Panc1 (cell line): Measurements from ENCODE around the gene CMIP.
A peak's percentile ranks its signal among the peaks of the same experiment; 100 is the strongest.

ENCODE experiments used
- CTCF ChIP-seq: fragments of 450-650 bp; IDR thresholded peaks from 2 replicates; pipeline ENCODE4 v1.5.1; 2017; ENCODE audit warnings: mild to moderate bottlenecking
- POLR2AphosphoS5 ChIP-seq: IDR thresholded peaks from 2 replicates; pipeline ENCODE4 v1.6.1; 2012; ENCODE audit warnings: mild to moderate bottlenecking, low read depth, low read length, moderate library complexity
- TCF7L2 ChIP-seq: IDR thresholded peaks from 2 replicates; pipeline ENCODE4 v1.6.1; 2011; ENCODE audit warnings: mild to moderate bottlenecking, low read depth, low read length, inconsistent platforms
- TF ChIP-seq, protein P1 (sequence below), 2 experiments: IDR thresholded peaks; 2 replicates each; pipeline ENCODE4 v1.6.1; 2011 to 2012; ENCODE audit warnings: low read depth in 2 of 2, control low read depth in 1 of 2, low read length in 1 of 2, mild to moderate bottlenecking in 1 of 2, moderate library complexity in 1 of 2; ENCODE audit not compliant: insufficient read depth in 1 of 2

DNA sequence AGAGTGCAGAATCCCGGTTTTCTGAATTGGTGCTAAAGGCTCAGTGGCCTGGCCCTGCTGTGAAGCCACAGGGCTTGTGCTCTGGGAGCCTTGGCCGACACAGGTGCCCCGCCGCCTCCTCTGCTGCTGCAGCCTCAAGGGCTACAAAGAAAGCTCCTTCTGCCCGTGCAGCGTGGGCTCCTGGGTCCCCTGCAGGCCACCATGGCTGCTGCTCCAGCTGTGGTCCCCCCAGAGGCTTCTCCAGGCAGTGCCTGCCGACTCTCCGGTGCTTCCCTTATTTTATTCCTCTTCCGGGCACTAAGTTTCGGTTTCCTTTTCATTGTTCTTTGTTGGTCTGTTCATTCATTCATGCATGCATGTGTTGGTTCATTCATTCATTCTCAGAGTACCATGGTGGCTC lies 53.1 kb downstream of the CMIP start:
- no peak for TF ChIP-seq CTCF
- no peak for TF ChIP-seq TCF7L2
- TF ChIP-seq, protein P1, sequence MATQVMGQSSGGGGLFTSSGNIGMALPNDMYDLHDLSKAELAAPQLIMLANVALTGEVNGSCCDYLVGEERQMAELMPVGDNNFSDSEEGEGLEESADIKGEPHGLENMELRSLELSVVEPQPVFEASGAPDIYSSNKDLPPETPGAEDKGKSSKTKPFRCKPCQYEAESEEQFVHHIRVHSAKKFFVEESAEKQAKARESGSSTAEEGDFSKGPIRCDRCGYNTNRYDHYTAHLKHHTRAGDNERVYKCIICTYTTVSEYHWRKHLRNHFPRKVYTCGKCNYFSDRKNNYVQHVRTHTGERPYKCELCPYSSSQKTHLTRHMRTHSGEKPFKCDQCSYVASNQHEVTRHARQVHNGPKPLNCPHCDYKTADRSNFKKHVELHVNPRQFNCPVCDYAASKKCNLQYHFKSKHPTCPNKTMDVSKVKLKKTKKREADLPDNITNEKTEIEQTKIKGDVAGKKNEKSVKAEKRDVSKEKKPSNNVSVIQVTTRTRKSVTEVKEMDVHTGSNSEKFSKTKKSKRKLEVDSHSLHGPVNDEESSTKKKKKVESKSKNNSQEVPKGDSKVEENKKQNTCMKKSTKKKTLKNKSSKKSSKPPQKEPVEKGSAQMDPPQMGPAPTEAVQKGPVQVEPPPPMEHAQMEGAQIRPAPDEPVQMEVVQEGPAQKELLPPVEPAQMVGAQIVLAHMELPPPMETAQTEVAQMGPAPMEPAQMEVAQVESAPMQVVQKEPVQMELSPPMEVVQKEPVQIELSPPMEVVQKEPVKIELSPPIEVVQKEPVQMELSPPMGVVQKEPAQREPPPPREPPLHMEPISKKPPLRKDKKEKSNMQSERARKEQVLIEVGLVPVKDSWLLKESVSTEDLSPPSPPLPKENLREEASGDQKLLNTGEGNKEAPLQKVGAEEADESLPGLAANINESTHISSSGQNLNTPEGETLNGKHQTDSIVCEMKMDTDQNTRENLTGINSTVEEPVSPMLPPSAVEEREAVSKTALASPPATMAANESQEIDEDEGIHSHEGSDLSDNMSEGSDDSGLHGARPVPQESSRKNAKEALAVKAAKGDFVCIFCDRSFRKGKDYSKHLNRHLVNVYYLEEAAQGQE (IDR thresholded peaks at IDR 0.05; ENCODE audit: insufficient read depth in 1 of 2, low read depth in 2 of 2, low read length in 1 of 2), result no peak
- 0 out of 2 replicates have a peak, but pooled peaks have one; percentile 5 for TF ChIP-seq POLR2AphosphoS5
